GM19455 (cell line): ENCODE data around the gene CELSR1.

Source experiments
- ATAC-seq: cut with Tn5 transposase; IDR thresholded peaks from one replicate; pipeline ENCODE4 v1.9.1; 2021; ENCODE audit not compliant: unreplicated experiment

The CELSR1 gene

DNA sequence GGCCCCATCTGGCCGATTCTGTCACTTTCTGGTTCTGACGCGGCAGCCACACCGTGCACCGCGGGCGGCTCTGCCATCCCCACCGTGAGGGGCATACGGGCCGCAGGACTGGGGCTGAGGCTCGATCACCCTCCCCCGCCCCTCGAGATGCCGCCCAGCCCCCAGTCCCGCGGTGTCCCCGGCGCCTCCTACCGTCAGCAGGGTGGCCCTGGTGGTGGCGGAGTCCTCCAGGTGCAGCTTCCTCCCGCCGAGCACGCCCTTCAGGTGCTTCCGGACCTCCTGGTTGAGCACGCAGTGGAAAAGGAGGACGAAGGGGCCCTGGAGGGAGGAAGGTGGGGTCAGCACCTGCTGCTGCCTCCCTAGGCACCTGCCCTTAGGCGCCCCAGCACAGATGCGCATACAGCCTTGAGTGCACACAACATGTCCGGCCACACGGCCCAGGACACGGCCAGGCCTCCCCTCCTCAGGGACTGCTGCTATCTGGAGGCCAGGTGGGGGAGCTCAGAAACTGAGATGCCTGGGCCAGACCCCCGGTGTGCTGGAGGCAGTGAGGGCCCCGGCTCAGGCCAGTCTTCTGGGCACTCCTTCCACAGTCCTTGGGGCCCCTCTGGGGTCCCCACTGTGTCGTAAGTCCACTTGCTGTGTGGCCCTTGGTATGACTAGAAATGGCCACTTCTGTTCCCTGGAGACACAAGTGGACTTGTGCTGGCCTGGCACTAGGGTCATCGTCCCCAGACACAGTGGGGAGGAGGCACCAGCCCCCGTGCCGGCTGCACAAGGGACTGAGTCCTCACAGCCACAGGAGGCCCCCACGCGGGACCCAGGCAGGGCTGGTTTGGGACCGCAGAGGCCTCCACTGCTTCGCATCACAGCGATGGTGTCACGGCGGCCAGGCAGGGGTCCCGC lies 170.4 kb downstream of the CELSR1 start:
- no peak for ATAC-seq

DNA sequence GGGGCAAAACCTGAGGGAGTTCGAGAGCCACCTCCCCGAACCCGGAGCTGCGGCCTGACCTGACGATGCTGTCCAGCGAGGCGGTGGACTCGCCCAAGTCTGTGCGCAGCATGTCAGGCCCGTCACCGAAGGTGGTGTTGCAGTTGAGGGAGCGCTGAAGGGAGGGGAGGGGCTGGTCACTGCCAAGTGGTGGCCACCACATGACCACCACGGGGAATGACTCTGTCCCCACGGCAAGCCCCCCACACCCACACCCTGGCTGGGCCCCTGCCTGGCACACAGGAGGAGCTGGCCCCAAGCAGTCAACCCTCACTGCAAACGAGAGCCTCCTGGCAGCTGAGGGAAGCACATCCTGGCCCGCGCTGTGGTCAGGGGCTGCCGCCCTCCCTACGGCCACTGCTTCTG lies 171.1 kb downstream of the CELSR1 start:
- ATAC-seq = no peak

DNA sequence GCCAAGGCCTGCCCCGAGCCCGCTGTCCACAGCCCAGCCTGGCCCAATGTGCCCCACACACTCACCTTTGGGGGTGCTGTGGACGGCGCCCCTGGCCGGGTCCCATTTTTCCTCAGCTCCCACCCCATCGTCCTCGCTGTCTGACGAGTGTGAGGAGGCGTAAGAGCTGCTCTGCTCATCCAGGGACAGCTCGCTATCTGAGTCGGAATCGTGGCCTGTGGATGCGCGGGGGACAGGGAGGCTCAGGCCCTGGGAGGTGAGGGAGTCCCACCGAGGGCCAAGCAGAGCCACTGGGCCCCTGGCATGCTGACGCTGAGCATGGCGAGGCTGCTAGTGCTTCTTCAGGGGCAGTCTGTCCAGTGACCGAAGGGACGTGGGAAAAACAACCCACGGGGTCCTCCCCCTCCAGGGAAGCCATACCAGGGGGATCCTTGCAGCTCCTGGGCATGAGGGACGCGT lies 172.2 kb downstream of the CELSR1 start:
- no peak for ATAC-seq

DNA sequence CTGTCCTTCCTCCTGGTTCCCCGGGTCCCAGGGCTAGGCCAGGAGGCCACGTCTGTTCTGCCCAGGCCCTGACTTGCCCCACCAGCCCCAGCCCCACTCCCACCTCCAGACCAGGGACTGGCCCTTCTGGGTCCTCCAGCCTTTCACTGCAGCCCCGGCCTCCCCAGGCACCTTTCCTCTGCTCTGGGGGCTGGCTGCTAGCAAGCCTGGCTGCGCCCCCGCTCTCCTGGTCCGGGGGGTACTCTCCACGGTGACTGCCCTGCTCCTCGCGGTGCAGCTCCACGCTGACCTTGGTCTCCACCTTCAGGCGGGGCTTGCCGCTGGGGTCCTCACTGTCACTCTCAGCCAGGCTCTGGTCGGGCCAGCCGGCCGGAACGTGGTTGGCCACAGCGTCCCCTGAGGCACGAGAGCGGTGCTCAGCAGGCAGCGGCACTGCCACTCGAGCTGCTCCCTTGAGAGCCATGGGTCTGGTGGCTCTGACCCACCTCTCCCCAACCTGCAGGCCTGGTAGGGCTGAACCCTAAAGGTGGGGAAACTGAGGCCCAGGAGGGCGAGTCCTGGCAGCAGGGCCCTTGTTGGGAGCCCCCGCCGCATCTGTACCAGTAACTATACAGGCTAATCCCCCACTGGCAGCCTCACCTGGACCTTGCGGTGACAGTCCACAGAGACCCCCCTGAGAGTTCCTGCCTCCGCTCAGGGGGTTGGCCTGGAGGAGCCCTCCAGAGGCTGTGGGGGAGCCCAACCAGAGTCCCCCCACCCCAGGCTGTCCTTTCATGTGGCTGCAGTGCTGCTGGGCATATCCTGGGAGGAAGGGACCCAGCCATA lies 172.9 kb downstream of the CELSR1 start:
- no peak for ATAC-seq

DNA sequence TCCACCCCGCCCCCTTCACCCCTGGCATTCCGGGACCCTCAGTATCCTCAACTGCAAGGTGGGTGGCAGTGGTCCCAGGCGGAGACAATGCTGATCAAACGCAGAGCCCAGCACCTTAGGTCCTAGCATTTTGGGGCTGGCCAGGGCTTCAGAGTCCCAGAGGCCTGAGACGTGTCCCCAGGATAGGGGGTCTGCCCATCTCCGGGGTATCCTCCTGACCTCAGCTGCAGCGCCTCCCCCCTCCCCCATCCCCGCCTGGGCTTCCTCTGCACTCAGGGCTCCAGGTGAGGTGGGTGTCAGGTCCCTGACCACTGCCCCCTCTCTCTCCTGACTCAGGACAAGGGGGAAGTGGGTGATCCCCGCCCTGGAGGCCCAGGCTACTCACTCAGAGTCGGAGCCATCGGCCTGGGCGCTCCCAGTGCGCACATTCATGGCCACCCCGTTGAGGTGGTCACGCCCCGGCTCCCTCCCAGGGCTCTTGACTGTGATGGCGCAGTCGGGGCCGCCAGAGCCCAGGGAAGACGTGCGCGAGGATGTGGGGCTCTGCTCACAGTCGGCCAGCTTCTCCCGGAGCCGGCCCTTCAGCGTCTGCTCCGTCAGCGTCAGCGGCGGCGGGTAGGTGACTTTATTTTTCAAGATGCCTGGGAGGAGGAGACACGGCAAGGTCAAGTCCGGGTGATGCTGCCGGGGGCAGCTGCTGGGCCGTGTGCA lies 173.7 kb downstream of the CELSR1 start:
- ATAC-seq = no peak

DNA sequence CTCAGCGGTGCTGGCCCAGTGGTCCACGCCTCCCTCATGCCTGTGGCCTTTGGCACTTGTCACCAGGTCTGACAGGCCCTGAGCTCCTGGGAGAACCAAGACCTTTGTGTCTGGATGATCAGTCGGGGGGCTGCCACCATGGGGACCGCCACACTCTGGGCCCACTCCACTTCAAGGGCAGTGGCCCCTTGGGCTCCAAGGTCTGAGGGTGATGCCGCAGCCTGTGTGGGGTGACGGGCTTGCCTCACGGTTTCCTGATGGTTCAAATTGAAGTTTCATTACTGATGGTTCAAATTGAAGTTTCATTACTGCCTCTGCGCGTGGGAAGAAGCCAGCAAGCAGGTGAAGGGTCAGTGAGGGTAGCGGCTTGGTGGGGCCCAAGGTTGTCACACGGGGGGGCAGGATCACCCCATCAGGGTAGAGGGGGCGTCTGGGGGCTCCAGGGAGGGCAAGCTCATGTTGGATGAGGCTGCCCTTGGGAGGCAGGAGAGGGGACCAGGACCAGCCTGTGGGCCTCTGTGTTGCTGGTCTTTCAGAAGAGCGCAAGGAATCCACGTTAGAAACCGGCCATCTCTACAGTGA lies 174.4 kb downstream of the CELSR1 start:
- ATAC-seq = no peak

DNA sequence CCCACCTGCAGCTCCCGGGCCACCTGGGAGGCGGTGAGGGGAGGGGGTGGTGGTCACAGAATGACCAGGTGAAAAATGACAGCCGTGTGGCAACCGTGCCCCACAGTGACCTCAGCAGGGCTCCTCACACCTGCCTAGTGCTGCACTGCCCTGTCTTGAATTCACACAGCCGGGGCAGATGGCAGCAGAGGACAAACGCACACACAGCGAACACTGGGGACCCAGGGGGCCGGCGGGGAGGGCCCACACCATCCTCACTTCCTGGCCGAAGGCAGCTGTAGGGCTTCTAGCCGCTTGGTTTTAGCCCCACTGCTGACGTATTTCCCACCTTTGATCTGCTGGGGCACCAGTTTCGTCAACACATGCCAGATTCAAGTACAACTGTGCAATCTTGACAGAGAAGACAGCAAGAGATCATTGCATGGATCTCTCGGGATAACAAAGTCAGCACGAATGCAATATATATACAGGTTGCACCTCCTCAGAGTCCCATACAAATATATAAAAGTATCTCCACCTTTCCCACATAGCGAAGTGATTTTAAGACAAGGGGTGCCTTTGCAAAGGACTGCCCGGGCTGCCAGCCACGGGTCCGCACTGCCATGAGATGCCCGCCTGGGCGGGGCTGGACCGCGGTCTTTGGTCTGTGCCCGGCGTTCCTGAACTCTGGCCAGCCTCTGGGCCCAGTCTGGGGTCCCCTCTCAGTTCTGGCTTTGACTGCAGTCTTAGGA lies 175.1 kb downstream of the CELSR1 start:
- ATAC-seq = no peak

DNA sequence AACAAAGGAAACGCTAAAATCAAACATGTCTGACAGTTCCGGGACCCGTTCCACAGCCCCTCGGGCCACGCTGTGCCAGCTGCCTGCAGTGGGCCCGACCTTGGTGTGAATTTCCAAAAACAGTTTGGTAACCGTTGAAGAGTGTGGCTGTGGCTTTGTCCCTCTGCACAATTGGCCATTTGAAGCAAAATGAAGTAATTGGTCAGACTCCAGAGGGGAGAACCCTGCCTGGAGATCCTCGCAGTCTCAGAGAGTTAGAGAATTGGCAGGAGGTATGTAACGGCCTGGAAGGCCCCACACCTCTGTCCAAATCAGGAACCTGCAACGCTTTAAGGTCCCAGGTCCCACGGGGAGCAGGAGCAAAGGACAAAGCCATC lies 175.6 kb downstream of the CELSR1 start:
- ATAC-seq = no peak

DNA sequence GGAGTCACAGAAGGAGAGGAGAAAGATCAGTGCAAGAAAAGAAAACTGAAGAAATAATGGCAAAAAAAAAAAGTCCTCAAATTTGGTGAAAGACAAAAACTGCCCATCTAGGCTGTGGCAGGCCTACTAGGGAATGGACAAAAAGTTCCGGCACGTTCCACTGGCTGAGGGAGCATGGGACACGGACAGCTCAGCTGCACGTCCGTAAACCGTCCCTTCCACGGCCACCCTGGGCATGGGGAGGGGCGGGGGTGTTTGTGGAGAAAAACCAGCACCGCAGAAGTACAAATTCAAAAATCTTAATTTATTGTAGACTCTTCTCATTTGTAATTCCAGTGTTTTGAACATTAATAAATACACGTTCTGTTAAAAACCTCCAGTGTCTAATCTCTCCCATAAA lies 176.5 kb downstream of the CELSR1 start:
- no peak for ATAC-seq

DNA sequence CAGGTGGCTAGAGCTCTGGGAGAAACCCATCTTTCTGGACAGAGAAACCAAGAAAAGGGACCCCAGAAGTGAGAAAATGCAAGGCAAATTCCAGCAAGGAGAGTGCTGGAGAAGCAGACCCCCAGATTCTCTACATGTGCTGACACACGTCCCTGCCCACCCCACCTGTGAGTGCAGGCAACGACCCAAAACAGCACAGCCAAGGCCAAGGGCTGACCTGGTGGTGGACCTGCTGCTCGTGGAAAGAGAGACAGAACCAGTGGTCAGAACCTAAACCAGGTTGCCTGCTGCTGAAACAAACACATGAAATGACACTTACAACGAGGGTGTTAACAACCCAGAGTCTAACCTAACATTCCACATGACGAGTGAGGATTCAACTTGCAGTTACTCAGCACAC lies 177.3 kb downstream of the CELSR1 start:
- ATAC-seq = no peak

DNA sequence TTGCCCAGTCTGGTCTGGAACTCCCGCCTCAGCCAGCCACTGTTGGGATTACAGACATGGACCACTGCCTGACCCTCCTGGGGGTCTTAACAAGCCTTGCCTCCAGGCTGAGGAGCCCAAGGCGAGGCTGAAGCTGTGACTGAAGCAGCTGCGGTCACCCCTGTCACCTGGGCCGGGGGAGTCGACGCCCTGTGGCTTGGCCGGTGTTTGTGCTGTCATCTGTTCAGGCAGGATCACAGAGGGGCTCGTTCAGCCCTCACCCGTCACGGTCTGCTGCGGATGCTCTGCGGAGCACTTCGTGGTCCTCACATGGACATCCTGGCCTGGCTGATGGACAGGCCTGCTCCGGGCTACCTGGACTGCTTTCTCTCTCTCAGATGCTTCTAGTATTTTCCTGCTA lies 178.1 kb downstream of the CELSR1 start:
- ATAC-seq = no peak

DNA sequence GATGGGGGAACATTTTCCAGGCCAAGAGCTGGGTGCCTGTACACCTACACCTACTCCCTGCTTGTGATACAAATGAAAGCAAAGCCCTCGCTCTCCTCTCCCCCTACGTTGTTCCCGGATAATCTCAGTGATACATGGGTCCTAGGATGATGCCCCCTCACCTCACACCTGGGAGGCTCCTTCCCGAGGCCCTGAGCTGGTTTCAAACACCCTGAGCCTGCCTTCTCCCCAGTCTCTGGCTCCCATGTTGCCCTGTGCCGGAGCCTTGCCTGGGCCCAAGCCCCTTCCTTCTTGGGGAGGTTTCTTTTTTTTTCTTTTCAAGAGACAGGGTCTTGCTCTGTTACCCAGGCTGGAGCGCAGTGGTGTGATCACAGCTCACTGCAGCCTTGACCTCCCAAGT lies 178.7 kb downstream of the CELSR1 start:
- ATAC-seq = no peak

DNA sequence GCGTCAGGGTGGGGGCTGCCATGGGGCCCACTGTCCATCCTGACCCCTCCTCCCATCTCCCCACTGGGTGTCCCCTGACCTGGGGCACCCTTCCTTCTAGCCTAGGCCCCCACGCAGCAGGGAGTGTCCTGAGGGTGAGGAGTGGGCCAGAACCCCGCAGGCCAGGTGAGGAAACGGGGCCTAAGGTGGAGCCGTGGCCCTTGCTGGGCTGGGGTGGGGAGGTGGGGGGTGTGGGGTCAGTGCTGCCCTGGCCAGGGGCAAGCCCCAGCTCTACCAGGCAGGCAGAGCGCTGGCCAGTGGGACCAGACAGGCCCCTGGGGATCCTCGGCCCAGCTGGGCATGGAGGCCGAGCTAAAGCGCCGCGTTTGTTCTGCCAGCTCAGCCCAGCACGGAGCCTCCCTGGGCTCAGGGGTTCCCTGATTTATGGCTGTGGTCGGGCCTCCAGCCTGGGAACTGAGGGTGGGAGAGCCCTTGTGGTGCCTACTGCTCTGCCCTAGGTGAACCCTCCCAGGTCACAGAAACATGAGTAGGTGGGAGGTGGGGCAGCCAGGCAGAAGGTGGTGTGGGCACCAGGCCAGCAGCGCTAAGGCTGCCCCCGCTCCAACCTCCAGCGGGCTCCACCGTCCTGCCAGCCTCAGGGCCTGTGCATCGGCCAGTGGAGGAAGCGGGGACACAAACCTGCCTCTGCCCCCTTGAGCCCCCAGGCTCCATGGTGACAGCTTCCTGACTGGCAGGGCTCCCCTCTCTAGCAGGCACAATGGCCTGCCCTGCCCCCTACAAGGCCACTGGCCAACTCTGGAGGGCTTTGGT lies 179.5 kb downstream of the CELSR1 start:
- no peak for ATAC-seq

DNA sequence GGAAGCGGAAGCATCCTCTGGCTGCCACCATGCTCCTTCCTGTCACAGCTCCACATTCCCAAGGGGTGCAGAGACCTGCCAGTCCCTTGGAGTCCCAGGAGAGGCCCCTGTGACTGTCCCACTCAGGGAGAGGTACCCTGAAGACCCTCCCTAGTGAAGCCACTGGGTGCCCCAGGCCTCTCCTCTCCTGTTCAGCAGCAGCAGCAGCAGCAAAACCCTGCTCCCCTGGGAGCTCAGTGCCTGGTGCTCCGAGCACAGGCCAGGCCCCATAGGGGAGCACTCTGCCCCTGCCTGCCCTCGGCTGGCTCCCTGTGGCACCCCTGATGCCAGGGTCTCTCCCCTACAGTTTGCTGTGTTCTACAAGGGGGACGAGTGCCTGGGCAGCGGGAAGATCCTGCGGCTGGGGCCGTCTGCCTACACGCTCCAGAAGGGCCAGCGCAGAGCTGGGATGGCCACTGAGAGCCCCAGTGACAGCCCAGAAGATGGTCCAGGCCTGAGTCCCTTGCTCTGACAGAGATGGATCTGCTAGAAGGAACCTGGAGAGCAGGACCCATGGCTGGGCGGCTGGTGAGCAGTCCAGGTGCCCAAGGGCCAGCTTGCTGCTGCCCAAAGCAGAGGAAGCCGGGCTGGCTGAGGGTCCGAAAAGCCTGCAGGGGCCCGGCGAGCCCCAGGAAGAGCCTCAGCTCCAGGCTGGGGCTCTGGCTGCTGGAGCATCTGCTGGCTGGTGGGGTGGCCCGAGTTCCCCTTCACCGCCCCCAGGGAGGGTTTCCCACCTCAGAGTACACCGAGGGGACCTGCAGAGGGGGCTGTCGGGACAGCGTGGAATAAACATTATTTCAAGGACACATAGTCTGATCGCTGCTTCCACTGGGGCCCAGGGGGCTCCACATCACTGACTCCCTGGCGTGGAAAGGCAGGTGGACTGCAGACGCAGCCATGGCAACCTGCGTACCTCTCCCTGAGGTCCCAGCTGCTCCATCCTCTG lies 180.6 kb downstream of the CELSR1 start:
- no peak for ATAC-seq

DNA sequence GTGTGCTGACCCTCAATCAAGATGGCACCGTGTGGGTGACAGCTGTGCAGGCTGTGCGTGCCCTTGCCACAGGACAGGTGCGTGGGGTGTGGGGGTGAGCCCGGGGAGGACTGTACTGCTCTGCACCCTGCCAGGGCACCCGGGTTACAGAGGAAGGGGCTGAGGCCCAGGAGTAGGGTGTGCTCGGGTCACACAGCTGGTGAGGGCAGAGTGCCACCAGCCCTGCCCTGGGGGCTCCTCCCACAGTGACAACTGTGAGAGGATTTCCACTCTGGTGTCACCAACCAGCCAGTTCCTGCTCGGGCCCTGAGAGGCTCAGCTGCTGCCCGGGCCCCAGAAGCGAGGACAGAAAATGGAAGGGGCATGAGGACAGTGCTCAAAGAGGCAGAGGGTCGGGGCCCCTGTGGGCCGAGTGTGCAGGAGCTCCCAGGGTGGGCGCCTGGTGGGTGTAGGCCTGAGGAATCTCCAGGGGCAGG lies 181.4 kb downstream of the CELSR1 start:
- no peak for ATAC-seq

DNA sequence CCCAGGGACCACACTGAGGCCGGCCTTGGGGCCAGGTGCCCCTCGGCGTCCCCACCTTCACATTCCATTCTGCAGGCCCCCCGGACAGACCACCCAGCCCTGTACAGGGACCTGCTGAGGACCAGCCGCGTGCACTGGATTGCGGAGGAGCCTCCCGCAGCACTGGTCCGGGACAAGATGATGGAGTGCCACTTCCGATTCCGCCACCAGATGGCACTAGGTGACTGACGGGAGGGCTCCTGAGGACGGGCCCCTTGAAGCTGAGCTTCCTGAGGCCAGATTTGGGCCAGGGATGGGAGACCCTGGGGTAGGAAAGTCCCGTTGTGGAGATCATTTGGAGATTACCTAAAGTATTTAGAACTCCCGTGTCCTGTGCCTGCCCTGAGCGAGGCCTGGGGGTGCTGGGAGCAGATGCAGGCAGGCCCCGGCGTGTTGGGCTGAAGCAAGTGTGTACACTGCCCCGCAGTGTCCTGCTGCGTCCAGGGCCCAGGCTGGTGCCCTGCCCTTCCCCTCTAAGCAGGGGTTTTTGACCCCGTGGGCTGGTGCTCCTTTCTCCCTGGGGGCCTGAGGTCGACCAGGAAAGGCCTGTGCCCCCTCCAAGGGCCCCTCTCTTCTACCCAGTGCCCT lies 181.9 kb downstream of the CELSR1 start:
- no peak for ATAC-seq

DNA sequence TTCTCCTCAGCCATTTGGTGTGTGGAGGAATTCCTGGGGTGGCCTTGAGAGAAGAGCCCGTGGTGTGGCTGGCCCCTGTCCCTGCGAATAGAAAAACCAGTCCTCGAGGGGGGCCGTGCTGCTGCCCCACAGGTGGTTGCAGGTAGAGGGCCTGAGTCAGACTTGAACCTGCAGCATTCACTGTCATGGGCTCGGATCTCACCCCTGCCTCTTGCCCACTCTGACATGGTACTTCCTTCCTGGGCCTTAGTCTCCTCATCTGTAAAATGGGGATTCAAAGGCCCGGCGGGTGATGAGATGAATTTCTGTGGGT lies 182.5 kb downstream of the CELSR1 start:
- no peak for ATAC-seq
